HL-60 (cell line): ENCODE results near the gene PTPN13.

Experiments
- DNase-seq, 2 experiments: peaks; one replicate each; pipeline ENCODE4 v3.0.0-alpha.2; 2010 to 2020; ENCODE audit warnings: low read depth in 1 of 2, low spot score in 1 of 2
- H3K27ac ChIP-seq: fragments of 250-450 bp; sonication (Bioruptor Pico); replicated peaks from 2 replicates; pipeline ENCODE4 v1.5.1; 2020; ENCODE audit warnings: mild to moderate bottlenecking, moderate library complexity
- H3K27me3 ChIP-seq: fragments of 250-450 bp; sonication (Bioruptor Pico); 2 replicates; pipeline ENCODE4 v1.5.1; 2021; ENCODE audit warnings: mild to moderate bottlenecking, moderate library complexity; ENCODE audit not compliant: insufficient read depth, poor library complexity, severe bottlenecking
- H3K4me3 ChIP-seq: replicated peaks from 2 replicates; pipeline ENCODE4 v1.5.1; 2011; ENCODE audit warnings: mild to moderate bottlenecking, control low read depth, low read length; ENCODE audit not compliant: insufficient read depth
- GABPA ChIP-seq: IDR thresholded peaks from 2 replicates; pipeline ENCODE4 v1.6.1; 2012; ENCODE audit warnings: low read depth
- POLR2AphosphoS5 ChIP-seq: IDR thresholded peaks from 2 replicates; pipeline ENCODE4 v1.6.1; 2012; ENCODE audit warnings: low read depth
- REST ChIP-seq: IDR thresholded peaks from 2 replicates; pipeline ENCODE4 v1.6.1; 2012; ENCODE audit warnings: low read depth; ENCODE audit not compliant: insufficient replicate concordance
- SPI1 ChIP-seq: IDR thresholded peaks from 2 replicates; pipeline ENCODE4 v1.6.1; 2012; ENCODE audit warnings: low read depth, mild to moderate bottlenecking, borderline replicate concordance
- long read RNA-seq: library from polyadenylated mRNA; unstranded; transcript quantifications from one replicate; pipeline ENCODE4 v2.0.0, GENCODE V29; 2020
- TF ChIP-seq, protein P1 (sequence below): IDR thresholded peaks from one replicate; pipeline ENCODE4 v1.5.1; 2011; ENCODE audit warnings: low read length, control low read depth, inconsistent platforms; ENCODE audit not compliant: insufficient read depth

The PTPN13 gene
- long read RNA-seq = 0 reads

DNA sequence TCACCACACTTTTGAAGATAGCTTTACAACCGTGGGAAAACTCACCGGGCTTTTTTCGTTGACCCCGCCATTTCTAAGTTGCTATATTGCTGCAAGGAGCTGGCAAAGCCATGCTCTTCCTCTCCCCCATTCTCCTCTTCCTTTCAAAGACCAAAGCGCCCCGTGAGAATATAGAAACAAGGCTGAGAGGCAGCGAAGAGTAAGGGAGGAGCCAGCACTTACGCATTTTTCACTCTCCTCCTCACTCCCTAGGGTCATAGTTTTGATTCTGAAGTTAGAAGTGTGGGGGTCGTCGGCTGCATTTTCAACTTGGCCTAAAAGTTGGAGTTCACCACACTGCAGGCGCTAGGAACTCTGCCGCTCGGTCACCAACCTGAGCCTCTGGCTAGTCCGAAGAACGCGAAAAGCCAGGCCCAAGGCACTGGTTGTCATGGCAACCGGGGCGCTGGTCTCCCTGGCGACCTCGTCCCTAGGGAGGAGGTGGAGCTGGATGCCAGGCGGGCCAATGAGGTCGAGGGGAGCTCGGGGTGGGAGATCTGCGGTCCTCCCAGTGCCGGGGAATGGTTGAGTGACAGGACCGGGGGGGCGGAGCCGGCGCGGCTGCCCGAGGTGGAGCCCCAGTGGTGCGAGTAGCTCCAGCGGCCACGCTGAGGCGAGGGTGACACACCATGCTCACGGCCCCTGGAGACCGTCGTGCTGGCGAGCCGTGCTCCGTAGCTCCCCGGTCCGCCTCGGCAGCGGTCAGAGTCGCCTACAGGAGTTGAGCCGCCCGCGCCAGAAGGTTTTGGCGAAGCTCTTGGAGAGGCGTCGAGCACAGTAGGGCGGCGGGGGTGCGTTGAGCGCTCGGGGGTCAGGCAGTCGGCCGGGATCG lies at the start of gene PTPN13:
PTPN13 (plus strand) TSS at position 628 of the 871 bp plus-strand sequence. CDS start 40,942 bp downstream, outside the sequence.
- Histone ChIP-seq H3K27me3 (peaks cover 30% of the 10 kb centered on the region), H3K27ac (no peak within 1 kb of the TSS), H3K4me3 (no peak within 1 kb of the TSS)
- no peak for TF ChIP-seq POLR2AphosphoS5
- no peak for TF ChIP-seq GABPA
- TF ChIP-seq, protein P1, sequence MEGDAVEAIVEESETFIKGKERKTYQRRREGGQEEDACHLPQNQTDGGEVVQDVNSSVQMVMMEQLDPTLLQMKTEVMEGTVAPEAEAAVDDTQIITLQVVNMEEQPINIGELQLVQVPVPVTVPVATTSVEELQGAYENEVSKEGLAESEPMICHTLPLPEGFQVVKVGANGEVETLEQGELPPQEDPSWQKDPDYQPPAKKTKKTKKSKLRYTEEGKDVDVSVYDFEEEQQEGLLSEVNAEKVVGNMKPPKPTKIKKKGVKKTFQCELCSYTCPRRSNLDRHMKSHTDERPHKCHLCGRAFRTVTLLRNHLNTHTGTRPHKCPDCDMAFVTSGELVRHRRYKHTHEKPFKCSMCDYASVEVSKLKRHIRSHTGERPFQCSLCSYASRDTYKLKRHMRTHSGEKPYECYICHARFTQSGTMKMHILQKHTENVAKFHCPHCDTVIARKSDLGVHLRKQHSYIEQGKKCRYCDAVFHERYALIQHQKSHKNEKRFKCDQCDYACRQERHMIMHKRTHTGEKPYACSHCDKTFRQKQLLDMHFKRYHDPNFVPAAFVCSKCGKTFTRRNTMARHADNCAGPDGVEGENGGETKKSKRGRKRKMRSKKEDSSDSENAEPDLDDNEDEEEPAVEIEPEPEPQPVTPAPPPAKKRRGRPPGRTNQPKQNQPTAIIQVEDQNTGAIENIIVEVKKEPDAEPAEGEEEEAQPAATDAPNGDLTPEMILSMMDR = no peak
- TF ChIP-seq SPI1 = no peak
- TF ChIP-seq REST = no peak
- peak in 1 of 2 experiments; percentile 48 for DNase-seq

DNA sequence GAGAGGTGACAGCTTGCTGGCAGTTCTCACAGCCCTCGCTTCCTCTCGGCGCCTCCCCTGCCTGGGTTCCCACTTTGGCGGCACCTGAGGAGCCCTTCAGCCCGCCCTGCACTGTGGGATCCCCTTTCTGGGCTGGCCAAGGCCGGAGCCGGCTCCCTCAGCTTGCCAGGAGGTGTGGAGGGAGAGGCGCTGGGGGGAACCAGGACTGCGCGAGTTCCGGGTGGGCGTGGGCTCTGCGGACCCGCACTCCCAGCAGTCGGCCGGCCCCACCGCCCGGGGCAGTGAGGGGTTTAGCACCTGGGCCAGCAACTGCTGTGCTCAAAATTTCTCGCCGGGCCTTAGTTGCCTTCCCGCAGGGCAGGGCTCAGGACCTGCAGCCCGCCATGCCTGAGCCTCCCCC lies 47.0 kb upstream of the PTPN13 start:
- no peak for DNase-seq
- H3K4me3 ChIP-seq = no peak overlapping the region
- TF ChIP-seq GABPA = no peak
- no peak for TF ChIP-seq REST
- no peak for TF ChIP-seq POLR2AphosphoS5
- TF ChIP-seq, protein P1 = no peak
- no peak for TF ChIP-seq SPI1
- H3K27ac ChIP-seq = no peak overlapping the region
- no peaks in the 10 kb centered on the region for H3K27me3 ChIP-seq

GRCh38 chr4:86549163-86549788 lies 44.8 kb upstream of the PTPN13 start:
- no peak for DNase-seq
- Histone ChIP-seq H3K4me3 (no peak overlapping the region), H3K27me3 (no peaks in the 10 kb centered on the region), H3K27ac (no peak overlapping the region)
- TF ChIP-seq GABPA = no peak
- TF ChIP-seq, protein P1 = no peak
